ENCODE measurements around the gene AOC1.
"Not testable (repeated sequence)": the region's sequence is repeated elsewhere in the genome, so short reads cannot be mapped to it uniquely, and the experiment has no call there.

Gene AOC1, protein sequence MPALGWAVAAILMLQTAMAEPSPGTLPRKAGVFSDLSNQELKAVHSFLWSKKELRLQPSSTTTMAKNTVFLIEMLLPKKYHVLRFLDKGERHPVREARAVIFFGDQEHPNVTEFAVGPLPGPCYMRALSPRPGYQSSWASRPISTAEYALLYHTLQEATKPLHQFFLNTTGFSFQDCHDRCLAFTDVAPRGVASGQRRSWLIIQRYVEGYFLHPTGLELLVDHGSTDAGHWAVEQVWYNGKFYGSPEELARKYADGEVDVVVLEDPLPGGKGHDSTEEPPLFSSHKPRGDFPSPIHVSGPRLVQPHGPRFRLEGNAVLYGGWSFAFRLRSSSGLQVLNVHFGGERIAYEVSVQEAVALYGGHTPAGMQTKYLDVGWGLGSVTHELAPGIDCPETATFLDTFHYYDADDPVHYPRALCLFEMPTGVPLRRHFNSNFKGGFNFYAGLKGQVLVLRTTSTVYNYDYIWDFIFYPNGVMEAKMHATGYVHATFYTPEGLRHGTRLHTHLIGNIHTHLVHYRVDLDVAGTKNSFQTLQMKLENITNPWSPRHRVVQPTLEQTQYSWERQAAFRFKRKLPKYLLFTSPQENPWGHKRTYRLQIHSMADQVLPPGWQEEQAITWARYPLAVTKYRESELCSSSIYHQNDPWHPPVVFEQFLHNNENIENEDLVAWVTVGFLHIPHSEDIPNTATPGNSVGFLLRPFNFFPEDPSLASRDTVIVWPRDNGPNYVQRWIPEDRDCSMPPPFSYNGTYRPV

DNA sequence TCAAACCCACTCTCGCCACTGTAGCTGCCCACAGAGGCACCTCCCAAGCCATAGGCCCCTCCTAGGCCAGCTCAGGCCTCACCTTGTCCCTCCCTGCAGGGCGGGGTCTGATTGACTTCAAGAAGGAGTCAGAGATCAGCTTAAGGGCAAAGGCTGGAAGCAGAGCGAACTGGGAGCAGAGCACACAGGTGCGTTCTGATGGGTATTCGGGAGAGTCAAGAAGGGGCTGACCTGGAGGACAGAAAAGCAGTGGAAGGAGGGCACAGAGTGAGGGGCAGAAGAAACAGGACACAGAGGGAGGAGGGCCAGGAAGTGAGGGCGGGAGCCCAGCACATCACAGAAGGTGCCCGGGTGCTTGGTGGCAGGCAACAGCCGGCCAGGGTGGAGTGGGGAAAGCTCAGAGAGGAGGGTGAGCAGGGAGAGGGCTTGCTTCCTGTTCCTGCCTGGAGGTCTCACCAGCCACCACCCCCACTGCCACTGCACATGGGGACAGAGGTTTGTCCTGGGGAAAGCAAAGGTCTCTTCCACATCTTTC, at the start of gene AOC1:
Gene AOC1 (plus strand): TSS at position 147 of the 535 bp plus-strand sequence. CDS start 3,954 bp downstream, outside the sequence.
- DNase-seq, result no peak

DNA sequence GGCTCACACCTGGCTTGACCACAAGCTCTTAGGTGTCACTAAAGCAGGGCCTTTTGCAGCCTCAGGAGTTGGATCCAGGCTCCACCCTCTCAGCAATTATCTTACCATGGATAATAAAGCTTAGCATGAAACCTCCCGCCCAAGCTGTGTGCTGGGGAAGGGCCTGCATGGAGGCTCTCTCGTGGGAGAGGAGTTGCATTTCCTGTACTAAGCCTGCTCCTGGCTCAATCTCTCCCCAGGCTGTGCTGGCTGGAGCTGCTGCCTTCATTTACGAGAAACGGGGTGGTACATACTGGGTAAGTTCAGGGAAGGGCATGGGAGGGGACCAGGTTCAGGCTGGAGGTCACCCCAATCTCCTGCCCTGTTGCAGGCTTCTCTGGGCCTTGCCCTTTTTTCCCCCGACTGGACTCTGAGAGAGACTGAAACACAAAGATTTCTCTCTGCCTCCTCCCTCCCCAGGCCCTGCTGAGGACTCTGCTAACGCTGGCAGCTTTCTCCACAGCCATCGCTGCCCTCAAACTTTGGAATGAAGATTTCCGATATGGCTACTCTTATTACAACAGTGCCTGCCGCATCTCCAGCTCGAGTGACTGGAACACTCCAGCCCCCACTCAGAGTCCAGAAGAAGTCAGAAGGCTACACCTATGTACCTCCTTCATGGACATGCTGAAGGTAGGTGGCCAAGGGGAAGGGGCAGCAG, 49.0 kb upstream of the AOC1 start:
- no peak for DNase-seq

DNA sequence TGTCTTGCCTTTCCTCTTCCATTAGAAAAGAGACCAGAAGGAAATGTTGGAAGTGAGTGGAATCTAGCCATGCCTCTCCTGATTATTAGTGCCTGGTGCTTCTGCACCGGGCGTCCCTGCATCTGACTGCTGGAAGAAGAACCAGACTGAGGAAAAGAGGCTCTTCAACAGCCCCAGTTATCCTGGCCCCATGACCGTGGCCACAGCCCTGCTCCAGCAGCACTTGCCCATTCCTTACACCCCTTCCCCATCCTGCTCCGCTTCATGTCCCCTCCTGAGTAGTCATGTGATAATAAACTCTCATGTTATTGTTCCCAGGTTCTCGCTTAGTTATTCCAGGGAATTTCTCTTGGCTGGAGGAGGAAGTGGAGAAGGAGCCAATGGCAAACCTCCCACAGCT, 47.5 kb upstream of the AOC1 start:
- DNase-seq, result no peak

DNA sequence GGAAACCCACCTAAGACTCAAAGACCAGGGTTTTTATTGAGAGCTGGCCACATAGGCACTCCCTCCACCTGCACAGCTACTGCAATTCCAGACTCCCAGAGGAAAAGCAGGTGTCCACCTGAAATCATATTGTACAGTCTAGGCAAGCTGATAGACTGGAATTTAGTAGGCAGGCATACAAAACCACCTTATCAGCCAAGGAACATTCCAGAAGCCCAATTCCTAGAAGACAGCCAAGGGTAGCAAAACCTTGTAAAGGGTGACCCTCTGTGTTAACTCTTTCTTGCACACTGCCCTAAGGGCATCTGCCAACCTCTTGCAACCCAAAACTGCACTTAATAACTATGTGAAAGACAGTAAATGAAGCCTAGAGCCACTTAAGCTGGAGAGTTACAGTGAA, 46.5 kb upstream of the AOC1 start:
- no peak for DNase-seq

DNA sequence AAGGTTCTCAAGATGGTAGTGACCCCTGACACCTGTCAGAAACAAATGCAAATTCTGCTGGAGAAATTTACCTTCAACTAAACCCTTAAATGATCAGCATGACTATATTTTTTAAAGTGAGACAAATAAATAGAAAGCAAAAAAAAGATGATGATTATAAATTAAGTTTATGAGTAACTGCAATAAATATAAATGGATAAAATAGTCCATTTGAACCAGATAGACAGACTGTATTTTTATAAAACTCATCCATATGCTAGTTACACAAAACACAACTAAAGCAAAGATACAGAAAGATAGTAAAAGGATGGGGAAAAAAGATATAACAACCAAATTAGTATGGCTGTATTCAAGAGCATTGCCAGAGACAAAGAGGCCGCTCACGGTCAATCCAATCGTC, 45.9 kb upstream of the AOC1 start:
- DNase-seq, result no peak

DNA sequence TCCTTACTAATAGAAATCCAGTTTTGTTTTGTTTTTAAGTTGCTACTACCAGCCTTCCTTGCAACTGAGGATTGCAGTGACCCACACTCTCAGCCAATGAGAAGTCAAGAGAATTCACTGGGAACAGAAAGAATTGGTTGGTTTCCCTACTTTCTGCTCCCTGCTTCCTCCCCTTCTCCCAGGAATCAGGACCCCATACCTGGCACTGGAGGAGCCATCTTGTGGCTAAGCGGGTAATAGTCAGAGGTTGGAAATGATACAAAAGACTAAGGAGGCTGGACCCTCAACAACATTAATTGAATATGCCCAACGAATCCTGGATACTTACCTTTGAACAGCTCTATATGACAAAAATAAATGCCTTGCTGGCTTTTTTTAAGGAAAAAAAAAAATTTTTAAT, 45.5 kb upstream of the AOC1 start:
- DNase-seq, result no peak

DNA sequence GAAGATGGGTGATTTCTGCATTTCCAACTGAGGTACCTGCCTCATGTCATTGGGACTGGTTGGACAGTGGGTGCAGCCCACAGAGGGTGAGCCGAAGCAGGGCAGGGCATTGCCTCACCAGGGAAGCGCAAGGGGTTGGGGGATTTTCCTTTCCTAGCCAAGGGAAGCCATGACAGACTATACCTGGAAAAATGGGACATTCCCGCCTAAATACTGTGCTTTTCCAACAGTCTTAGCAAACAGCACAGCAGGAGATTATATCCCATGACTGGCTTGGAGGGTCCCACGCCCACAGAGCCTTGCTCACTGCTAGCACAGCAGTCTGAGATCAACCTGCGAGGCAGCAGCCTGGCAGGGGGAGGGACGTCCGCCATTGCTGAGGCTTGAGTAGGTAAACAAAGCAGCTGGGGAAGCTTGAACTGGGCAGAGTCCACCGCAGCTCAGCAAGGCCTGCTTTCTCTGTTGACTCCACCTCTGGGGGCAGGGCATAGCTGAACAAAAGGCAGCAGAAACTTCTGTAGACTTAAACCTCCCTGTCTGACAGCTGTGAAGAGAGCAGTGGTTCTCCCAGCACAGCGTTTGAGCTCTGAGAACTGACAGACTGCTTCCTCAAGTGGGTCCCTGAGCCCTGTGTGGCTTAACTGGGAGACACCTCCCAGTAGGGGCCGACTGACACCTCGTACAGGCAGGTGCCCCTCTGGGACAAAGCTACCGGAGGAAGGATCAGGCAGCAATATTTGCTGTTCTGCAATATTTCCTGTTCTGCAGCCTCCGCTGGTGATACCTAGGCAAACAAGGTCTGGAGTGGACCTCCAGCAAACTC, 44.5 kb upstream of the AOC1 start:
- DNase-seq, result not testable (repeated sequence)

DNA sequence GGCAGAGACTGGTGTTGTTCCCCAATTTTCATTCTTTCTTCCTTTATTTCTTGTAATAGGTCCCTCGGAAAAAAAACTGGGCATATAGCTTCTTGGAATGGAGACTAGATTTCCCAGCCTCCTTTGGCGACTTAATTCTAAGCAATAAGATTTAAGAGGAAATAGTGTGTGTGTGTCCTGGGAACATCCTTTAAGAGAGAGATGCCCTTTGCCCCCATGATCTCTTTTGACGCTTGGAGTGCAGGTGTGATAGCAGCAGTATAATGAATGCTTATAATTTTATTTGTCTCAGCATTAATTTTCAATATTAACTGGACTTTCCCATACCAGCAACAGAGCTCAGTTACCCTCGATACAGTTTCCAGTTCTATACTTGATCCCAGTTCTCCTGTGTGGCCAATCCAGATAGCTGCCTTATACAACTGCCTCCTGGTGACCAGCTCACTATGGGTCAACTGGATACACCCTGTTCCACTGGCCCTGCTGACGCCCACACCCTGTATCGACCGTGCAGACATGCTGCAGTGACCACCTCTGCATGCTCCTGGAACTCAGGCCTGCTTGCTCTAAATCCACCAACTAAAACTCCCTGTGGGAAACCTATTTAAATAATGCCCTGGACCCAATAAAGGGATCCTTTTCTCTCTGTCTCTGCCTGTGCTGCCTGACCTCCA, 37.9 kb upstream of the AOC1 start:
- DNase-seq, result no peak

DNA sequence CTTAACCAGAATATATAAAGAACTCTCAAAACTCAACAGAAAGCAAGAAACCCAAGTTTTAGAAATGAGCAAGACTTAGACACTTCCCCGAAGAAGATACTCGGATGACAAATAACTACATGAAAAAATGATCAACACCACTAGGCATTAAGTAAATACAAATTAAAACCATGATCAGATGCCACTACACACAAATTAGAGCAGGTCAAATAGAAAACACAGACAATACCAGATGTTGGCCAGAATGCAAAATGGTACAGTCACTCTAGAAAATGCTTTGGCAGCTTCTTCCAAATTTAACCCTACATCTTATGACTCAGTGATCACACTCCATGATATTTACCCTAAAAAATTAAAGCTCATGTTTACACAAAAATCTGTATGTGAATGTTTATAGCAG, 33.3 kb upstream of the AOC1 start:
- no peak for DNase-seq

DNA sequence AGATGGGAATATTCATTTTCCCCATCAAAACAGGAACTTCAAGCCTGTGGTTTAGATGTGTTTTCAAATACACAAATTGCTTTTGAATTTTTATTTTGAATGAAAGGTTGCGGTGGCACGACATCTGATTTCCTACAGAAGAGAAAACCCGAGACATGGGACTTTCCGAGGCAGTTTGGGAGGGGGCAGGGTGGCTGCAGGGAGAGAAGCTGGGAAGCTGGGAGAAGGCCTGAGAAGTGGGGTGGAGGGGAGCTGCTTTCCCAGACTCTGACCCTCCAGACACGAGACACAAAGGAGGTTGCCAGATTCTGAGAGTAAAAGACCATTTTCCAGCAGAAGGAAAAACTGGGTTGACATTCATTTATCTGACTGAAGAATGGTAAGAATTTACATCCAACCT, 32.2 kb upstream of the AOC1 start:
- no peak for DNase-seq

DNA sequence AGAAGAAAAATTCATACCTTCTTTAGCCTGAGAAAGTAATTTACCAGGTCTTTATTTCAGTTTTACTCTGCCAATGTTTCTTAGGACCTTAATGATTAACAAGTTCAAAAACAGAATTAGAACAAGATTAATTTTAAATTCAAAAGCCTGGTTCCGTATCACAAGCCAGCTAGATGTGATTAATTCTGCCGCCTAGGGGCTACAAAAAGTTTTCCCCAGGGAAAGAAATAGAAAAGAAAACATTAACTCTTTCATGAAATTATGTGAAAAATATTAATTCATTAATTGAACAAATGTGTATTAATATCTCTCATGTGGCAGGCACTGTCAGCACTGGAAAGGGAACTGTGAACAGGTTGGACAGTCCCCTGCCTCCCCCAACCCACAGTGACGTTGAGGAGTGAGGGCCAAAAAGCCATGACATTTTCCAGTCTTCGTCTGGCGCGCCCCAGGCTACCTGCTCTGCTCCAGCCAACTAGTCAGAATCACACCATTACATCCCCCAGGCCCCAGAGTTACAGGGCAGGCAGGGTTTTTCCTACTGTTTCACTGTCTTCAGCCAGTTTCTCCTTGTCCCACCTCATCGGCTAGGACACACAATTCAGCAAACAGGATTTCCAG, 31.6 kb upstream of the AOC1 start:
- no peak for DNase-seq

DNA sequence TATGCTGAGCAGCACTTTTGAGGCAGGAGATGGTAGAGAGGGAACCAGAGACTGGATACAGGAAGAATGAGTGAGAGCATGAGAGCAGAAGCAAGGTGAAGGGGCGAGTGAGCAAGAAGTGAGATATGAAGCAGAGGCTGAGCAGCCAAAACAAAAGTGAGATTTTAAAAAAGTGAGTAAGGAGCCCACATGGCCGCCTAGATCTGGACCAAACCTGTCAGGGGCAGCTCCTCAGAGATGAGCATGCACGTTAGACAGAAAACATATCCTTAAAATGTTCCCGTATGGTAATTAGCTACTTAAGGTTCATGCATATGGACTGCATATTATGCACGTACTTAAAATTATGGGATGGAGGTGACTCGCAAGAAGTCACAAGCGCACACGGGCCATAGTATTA, 29.3 kb upstream of the AOC1 start:
- DNase-seq, result no peak

DNA sequence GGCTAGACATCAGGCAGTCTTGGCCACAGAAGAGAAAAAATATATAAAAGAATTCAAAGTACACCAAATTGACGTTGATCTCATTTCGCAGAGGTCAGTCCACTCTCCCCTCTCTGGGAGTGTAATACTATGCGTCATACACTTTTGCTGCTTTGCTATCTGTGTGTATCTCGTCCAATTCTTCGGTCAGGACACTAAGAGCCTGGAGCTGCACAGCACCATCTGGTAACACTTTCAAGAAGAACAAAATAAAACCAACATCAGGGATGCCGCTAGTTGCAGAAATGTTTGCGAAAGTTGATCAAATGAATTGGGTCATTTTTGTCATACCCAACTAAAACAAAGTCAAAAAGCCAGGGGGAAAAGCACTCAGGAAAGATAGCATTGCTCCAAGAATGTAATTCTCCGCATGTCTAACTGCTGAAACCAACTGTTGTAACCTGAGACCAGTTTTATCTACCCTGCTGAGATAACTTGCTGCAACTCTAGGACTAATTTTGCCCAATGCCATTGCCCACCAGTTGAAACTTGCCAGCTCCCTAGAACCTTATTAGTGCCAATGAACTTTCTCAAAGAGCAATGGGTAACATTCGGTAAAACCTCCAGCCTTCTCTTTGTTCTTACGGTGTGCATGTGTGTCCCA, 28.7 kb upstream of the AOC1 start:
- DNase-seq, result no peak

DNA sequence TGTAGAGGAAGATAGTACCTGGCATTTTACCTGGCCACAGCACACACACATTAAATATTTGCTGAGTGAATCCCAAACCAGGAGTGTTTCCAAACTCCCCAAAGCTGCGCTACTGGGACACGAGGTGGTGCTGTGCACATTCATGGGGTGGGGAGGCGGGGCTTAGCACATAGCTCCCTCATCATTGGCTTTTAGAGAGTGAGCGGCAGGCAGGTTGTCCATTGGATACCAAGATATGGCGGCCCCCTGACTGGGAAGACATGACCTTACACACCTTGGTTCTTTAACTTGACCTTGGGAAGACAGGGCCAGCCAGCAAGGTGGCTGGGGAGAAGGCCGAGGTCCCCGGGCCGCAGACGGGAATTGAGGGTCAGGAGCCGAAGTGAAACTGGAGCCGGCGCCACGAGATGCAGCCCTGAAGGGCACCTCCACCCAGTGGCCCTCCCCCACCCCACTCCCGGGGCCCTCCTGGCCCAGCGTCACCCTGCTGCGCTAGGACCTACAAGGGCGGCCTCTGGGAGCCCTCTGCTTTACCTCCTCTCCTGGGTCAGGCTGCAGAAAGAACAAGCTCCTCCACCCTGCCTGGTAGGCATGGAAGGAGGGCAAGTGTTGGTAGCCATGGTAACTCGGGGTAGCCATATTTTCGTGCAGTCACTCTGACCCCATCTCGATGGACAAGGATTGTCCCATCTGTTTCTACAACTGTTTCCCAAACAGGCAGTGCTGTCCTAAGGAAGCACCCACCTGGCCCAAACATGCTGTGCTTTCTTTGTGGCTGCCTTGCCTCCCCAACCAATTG, 27.7 kb upstream of the AOC1 start:
- no peak for DNase-seq

DNA sequence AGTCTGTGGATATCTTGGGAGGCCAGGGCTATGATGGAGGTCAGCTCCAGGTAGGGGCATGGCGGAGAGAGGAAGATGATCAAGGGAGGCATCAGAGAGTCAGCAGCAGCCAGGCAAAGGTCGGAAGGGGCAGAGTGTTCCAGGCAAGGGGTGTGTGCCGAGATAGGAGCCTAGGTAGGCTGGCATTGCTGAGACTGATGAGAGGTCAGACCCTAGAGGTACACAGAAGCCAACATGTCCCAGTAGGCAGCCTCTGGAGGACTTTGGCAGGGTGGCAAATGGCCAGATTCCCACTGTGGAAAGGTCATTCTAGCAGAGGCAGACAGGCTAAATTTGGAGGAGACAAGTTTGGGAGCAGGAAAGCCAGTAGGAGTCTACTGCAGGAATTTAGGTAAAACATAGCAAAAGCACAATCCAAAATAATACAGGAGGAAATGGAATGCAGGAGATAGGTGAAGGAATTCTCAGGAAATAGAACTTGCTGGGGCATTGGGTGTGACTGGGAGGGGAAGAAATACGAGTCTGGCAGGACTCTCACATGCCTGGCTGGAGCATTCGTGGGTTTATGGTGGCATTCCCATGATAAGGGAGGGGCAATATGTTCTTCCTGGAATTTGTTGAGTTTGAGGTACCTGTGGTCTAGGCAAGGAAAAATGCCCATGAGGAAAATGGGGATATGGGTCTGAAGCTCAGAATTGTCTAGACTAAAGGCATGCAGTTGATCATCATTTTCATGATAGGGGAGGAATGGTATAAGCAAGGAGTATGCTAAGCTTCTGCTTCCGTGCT, 26.1 kb upstream of the AOC1 start:
- no peak for DNase-seq

DNA sequence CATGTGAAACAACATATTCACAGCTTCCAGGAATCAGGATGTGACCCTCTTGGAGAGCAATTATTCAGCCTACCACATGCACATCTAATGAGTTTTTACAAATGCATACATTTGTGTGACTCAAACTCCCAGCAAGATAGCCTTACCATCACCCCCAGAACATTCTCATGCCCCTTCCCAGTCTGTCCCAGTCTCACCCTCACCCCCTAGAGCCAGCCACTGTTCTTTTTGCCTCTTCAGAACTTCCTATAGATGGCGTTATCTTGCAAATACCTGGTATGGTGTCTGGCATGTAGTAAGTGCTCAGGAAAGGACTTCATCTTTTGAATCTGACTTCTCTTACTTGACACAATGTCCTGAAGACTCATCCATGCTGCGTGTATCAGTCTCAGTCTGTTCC, 23.9 kb upstream of the AOC1 start:
- no peak for DNase-seq

DNA sequence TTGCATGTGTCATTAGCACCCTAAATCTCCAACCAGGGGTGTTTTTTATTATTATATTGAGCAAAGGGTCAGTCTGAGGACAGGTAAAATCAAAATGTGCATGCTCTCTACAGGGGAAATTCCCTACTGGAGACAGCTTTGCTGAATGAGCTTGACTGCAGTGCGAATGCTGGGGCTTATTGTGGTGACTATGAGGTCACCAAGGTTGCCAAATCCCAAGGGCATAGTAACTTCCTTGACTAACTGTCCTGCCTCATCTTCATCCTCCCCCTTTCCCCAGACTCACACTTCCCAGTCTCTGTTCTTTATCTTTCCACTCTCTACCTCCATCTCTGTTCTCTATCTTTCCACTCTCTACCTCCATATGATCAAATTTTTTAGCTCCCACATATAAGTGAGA, 22.9 kb upstream of the AOC1 start:
- DNase-seq, result no peak

DNA sequence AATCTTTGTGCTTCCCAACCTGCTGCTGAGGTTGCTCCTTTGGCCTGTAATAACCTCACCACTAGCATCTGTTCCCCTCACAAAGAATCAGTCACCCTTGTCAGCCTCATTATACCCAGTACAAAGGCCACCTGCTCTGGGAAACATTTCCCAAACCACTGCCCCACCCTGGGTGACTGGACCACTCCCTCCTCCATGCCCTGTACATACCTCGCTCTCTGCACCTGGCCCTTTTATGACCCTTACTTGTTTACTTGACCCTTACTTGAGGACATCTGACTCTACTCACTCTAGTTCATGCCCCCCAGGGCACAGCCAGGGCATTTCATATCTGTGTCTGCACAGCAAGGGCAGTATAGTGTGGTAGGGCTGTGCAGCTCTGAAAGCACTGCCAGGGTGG, 21.4 kb upstream of the AOC1 start:
- DNase-seq, result no peak

DNA sequence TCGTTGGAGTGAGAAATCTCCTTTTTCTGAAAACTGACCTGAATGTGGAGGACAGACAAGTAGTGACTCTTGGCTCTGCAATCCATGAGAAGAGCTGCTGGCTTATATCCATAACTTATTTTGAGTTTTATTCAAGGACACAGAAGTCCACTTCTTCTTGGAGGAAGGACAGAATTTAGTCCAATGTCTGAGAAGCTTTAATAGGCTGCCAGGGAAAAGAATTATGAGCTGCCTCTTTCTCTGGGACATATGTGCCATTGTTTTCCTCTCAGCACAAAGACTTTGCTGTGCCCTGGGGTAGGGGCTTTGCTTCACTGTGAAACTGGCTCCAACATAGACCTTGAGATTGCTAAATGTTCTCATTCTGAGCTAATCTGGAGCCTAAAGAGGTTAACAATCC, 20.5 kb upstream of the AOC1 start:
- no peak for DNase-seq

All from cerebellar nuclear complex (tissue), 1 donor.